NCI-H146 (cell line): ENCODE measurements around the gene COL11A1.
"Not testable (repeated sequence)": the region's sequence is repeated elsewhere in the genome, so short reads cannot be mapped to it uniquely, and the experiment has no call there.

Experiments used
- DNase-seq: peaks from one replicate; lab custom pipeline; 2025; lab: John Stamatoyannopoulos, UW

Gene COL11A1

DNA sequence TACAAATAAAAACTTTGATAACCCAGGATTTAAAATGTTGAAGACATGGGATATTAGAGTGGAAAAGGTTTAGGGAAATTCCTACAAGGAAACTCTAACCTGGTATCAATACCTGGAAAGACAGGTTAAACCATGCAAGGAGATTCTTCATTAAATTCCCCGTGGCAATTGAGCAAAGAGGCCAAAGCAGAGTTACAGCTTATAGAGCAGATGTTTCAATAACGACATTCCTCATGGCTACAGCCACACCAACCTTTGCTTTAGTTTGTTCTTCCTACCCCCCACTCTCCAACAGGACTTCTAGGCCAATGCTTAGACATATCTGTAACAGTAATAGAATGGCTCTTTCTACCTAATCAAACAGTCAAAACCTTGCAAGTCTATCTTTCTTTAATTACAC, 271.3 kb downstream of the COL11A1 start:
- no peak for DNase-seq

DNA sequence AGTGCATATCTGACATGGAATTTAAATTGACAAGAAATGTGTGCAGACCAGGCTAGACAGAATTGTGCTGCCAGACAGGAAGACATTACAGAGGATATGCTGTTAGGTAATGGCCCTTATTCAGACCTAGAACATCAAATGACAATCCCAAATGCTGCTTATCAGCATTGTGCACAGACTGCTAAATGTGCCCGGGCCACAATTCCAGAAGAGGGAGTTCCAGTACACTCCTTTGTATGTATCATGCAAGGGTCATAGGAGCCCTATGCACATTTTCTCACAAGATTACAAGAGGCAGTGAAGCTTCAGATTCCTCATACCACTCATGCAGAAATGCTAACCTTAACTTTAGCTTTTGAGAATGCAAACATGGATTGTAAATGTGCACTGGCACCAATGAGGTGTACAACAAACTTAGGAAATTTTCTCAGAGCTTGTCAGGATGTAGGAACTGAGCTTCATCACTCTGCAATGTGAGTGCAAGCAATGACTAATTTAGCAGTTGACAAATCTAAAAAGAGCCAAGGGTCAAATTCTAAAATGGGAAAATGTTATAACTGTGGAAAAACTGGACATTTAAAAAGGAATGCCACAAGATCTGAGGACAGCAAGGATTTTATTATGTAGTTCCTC, 273.5 kb downstream of the COL11A1 start:
- DNase-seq = no peak

DNA sequence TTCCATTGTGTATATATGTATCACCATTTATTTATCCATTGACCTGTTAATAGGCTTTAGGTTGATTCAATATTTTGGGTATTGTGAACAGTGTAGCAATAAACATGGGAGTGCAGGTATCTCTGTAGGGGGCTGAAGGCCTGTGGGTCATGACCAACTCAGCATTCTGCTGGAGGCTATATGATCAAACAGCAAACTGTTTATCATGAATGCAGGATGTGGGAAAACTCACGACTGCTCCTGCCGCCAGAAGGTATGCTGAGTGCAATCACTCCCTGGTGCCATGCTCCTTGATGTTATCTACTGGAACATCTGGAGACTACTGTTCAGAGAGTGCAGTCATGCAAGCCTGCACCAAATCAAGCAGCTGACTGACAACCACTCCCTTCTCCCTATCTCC, 275.2 kb downstream of the COL11A1 start:
- no peak for DNase-seq

DNA sequence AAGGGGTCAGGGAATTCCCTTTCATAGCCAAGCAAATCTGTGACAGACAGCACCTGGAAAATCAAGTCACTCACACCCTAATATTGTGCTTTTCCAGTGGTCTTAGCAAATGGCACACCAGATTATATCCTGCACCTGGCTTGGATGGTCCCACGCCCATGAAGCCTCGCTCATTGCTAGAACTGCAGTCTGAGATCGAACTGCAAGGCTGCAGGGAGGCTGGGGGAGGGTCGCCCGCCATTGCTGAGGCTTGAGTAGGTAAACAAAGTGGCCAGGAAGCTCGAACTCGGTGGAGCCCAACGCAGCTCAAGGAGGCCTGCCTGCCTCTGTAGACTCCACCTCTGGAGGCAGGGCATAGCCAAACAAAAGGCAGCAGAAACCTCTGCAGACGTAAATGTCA, 281.6 kb downstream of the COL11A1 start:
- DNase-seq = not testable (repeated sequence)
